Measurements from ENCODE around the gene LTA.

DNA sequence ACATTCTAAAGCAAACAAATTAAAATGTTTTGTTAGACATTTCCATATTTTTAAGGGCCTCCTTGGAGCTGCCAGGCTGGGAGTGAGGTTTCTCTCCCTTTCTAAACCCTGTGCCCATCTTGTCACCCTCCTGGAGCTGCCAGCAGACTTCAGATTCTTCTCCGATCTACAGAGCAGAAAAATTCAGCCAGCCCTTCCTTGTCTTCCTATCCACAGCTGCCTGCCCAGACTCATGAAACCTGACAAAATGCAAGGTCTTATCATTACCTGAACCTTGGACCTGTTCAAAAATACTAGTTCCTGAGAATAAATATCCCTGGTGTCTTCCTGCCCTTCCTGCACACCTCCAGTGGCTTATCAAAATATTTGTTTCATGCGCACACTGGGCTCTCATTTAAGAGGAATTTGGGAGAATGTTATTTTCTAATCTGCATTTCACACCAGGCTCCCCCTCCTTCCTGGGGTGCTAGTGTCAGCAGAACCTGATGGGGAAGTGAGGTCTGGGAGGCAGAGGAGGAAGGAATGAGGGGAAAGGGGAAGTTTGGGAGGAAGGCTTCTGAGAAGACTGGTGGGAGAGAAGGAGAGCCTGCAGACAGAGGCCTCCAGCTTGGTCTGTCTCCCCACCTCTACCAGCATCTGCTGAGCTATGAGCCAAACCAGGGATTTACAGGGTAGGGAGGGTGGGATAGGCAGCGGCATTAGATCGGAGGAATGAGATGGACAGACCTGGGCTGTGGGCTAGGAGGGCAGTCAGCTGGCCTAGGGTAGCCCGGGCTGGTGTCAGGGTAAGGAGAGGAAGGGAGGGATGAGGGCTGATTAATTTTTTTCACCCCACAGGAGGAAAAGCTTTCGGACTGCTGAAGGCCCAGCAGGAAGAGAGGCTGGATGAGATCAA lies 42.8 kb downstream of the LTA start, which contains the start of gene AIF1:
- TF ChIP-seq, protein P1, sequence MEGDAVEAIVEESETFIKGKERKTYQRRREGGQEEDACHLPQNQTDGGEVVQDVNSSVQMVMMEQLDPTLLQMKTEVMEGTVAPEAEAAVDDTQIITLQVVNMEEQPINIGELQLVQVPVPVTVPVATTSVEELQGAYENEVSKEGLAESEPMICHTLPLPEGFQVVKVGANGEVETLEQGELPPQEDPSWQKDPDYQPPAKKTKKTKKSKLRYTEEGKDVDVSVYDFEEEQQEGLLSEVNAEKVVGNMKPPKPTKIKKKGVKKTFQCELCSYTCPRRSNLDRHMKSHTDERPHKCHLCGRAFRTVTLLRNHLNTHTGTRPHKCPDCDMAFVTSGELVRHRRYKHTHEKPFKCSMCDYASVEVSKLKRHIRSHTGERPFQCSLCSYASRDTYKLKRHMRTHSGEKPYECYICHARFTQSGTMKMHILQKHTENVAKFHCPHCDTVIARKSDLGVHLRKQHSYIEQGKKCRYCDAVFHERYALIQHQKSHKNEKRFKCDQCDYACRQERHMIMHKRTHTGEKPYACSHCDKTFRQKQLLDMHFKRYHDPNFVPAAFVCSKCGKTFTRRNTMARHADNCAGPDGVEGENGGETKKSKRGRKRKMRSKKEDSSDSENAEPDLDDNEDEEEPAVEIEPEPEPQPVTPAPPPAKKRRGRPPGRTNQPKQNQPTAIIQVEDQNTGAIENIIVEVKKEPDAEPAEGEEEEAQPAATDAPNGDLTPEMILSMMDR (IDR thresholded peaks at IDR 0.05; ENCODE audit: low read depth, low read length), result no peak
- no peak for TF ChIP-seq POLR2A (IDR thresholded peaks at IDR 0.05; ENCODE audit: extremely low read depth, insufficient read length)

Data from NB4 (cell line).